PC-9 (cell line): ENCODE measurements around the gene GLYATL1. TPM values are rescaled to one million over a fixed set of nuclear protein-coding genes. Genes with fewer than 3 reads are reported as not detected.

Experiments used
- BruUV-seq: library from RNA; stranded (reverse); fragments of 400-500 nt; replicated peaks from 2 replicates; lab custom pipeline; 2021; lab: Mats Ljungman, UMichigan
- CTCF ChIA-PET: fragments of 300-600 bp; sonication (Branson Sonifier 250); formaldehyde crosslinking; loops from one replicate; lab custom pipeline; 2022; ENCODE audit warnings: antibody characterized with exemption; lab: Charles Lee
- POLR2A ChIA-PET: fragments of 300-600 bp; sonication (Branson Sonifier 250); formaldehyde crosslinking; loops from one replicate; lab custom pipeline; 2022; ENCODE audit warnings: antibody characterized with exemption; ENCODE audit not compliant: unreplicated experiment; lab: Charles Lee
- DNase-seq, 2 experiments: peaks; one replicate each; pipeline versions ENCODE4 v3.0.0 to v3.0.0-alpha.2; 2015 to 2022; ENCODE audit warnings: mixed read lengths in 1 of 2
- H2AFZ ChIP-seq: fragments of 200-600 bp; sonication (generic); 2 replicates; pipeline ENCODE4 v1.8.1; 2017; ENCODE audit warnings: antibody characterized with exemption
- H3F3A ChIP-seq: fragments of 200-600 bp; sonication (generic); 2 replicates; pipeline ENCODE4 v1.8.1; 2017; ENCODE audit warnings: antibody characterized with exemption, mild to moderate bottlenecking, low read depth; ENCODE audit not compliant: insufficient read depth
- H3K27ac ChIP-seq: fragments of 200-600 bp; sonication (generic); 2 replicates; pipeline ENCODE4 v1.6.1; 2016; ENCODE audit warnings: mixed run types
- H3K27me3 ChIP-seq: fragments of 200-600 bp; sonication (generic); 2 replicates; pipeline ENCODE4 v1.6.1; 2016; ENCODE audit warnings: low read depth, mixed run types; ENCODE audit not compliant: insufficient read depth
- H3K36me3 ChIP-seq: fragments of 200-600 bp; sonication (generic); 2 replicates; pipeline ENCODE4 v1.6.1; 2016; ENCODE audit warnings: low read depth, mixed run types
- H3K4me1 ChIP-seq: fragments of 200-600 bp; sonication (generic); replicated peaks from 2 replicates; pipeline ENCODE4 v1.6.1; 2016; ENCODE audit warnings: mixed run types; ENCODE audit not compliant: insufficient read depth
- H3K4me2 ChIP-seq: fragments of 200-600 bp; sonication (generic); 2 replicates; pipeline ENCODE4 v1.6.1; 2017; ENCODE audit warnings: mixed run types
- H3K4me3 ChIP-seq: fragments of 200-600 bp; sonication (generic); 2 replicates; pipeline ENCODE4 v1.6.1; 2016; ENCODE audit warnings: mixed run types
- H3K79me2 ChIP-seq: fragments of 200-600 bp; sonication (generic); 2 replicates; pipeline ENCODE4 v1.6.1; 2017; ENCODE audit warnings: low read depth, mixed run types
- H3K9me2 ChIP-seq: fragments of 200-600 bp; sonication (generic); 2 replicates; pipeline ENCODE4 v1.8.1; 2017; ENCODE audit warnings: mild to moderate bottlenecking; ENCODE audit not compliant: insufficient read depth
- H3K9me3 ChIP-seq: fragments of 200-600 bp; sonication (generic); 2 replicates; pipeline ENCODE4 v1.8.1; 2016; ENCODE audit warnings: low read depth; ENCODE audit not compliant: insufficient read depth
- H4K20me1 ChIP-seq: fragments of 200-600 bp; sonication (generic); 2 replicates; pipeline ENCODE4 v1.8.1; 2017; ENCODE audit not compliant: insufficient read depth
- CTCF ChIP-seq: fragments of 200-600 bp; sonication (generic); conservative IDR thresholded peaks from 2 replicates; pipeline ENCODE4 v1.6.1; 2017; ENCODE audit warnings: mixed run types, antibody characterized with exemption, mild to moderate bottlenecking, moderate library complexity
- EZH2 ChIP-seq: fragments of 200-600 bp; sonication (generic); IDR thresholded peaks from 2 replicates; pipeline ENCODE4 v1.8.0; 2017; ENCODE audit warnings: antibody characterized with exemption, low read depth
- intact Hi-C: fragments of 100-400 bp; cut with micrococcal nuclease; formaldehyde crosslinking; loops from one replicate; pipeline ENCODE4 v1.10.0; 2022; ENCODE audit not compliant: unreplicated experiment
- total RNA-seq: library from RNA; stranded (reverse); gene quantifications from 2 replicates; pipeline ENCODE4 v1.2.3, GENCODE V29; 2021

GLYATL1 gene
- total RNA-seq, 1 experiment from 2014 or later = not detected

GRCh38 chr11:58949184-58949583, 9.9 kb downstream of the GLYATL1 start:
- H3K79me2 ChIP-seq = no peaks in the 10 kb centered on the region
- no peaks in the 10 kb centered on the region for H3K4me1 ChIP-seq
- no TSS peak for BruUV-seq
- no peaks in the 10 kb centered on the region for H3F3A ChIP-seq
- no peaks in the 10 kb centered on the region; the same call in 1 of the 2 replicates for H4K20me1 ChIP-seq
- no peaks in the 10 kb centered on the region for H3K9me2 ChIP-seq
- TF ChIP-seq CTCF (no peak), EZH2 (no peak)
- H3K4me2 ChIP-seq = no peak overlapping the region
- POLR2A ChIA-PET = no interaction called here
- CTCF ChIA-PET = no interaction called here
- H3K4me3 ChIP-seq = no peak overlapping the region
- no peak for DNase-seq
- H2AFZ ChIP-seq = no peak overlapping the region
- H3K9me3 ChIP-seq = no peaks in the 10 kb centered on the region
- intact Hi-C loops = no loop called here
- no peaks in the 10 kb centered on the region for H3K36me3 ChIP-seq
- no peaks in the 10 kb centered on the region for H3K27me3 ChIP-seq
- H3K27ac ChIP-seq = no peak overlapping the region

GRCh38 chr11:58957922-58958321, 18.6 kb downstream of the GLYATL1 start:
- Histone ChIP-seq H3F3A (no peaks in the 10 kb centered on the region), H3K9me3 (no peaks in the 10 kb centered on the region), H3K4me1 (no peaks in the 10 kb centered on the region), H3K27ac (no peak overlapping the region), H4K20me1 (no peaks in the 10 kb centered on the region; the same call in 1 of the 2 replicates), H3K36me3 (no peaks in the 10 kb centered on the region), H3K79me2 (no peaks in the 10 kb centered on the region), H3K4me2 (no peak overlapping the region), H3K9me2 (no peaks in the 10 kb centered on the region), H3K27me3 (peaks cover 32% of the 10 kb centered on the region), H2AFZ (no peak overlapping the region), H3K4me3 (no peak overlapping the region)
- CTCF ChIA-PET = no interaction called here
- no peak for DNase-seq
- BruUV-seq = no TSS peak
- POLR2A ChIA-PET = no interaction called here
- intact Hi-C loops = no loop called here
- TF ChIP-seq CTCF (no peak), EZH2 (no peak)

- TF ChIP-seq CTCF (peak; percentile 53), EZH2 (no peak)
- Histone ChIP-seq H3K9me2 (no peaks in the 10 kb centered on the region), H3K9me3 (no peaks in the 10 kb centered on the region), H3K4me3 (no peak overlapping the region), H3K4me1 (no peaks in the 10 kb centered on the region), H3K27me3 (peaks cover 38% of the 10 kb centered on the region), H4K20me1 (no peaks in the 10 kb centered on the region), H3F3A (no peaks in the 10 kb centered on the region), H3K36me3 (no peaks in the 10 kb centered on the region), H3K27ac (no peak overlapping the region), H3K4me2 (no peak overlapping the region), H3K79me2 (no peaks in the 10 kb centered on the region), H2AFZ (no peak overlapping the region)
- BruUV-seq = no TSS peak
- intact Hi-C loops = no loop called here
- POLR2A ChIA-PET = no interaction called here
- DNase-seq = no peak
- CTCF ChIA-PET = no interaction called here
These were observed 19.2 kb downstream of the GLYATL1 start for GRCh38 chr11:58958500-58958899.
